ENCODE data around the gene PDE5A. TPM values are rescaled to one million over a fixed set of nuclear protein-coding genes. Genes with fewer than 3 reads are reported as not detected.

PDE5A gene
- total RNA-seq, 1 experiment from 2014 or later: 5.0 TPM

- no peaks in the 10 kb centered on the region for H3K79me2 ChIP-seq (ENCODE audit: insufficient read depth, low read length)
- H4K20me1 ChIP-seq (ENCODE audit: insufficient read depth): no peaks in the 10 kb centered on the region
- ATAC-seq (no peak), DNase-seq (ENCODE audit: low read depth, low spot score) (no peak)
- H3K27me3 ChIP-seq (ENCODE audit: insufficient read depth, low read length): no peaks in the 10 kb centered on the region
- no peaks in the 10 kb centered on the region for H3K9me2 ChIP-seq (ENCODE audit: insufficient read depth)
- H3K9me3 ChIP-seq (ENCODE audit: control insufficient read depth in 1 of 2, insufficient read depth in 1 of 2, low read depth in 1 of 2, low read length in 2 of 2): no peaks in the 10 kb centered on the region
- ChIA-PET RAD21 (ENCODE audit: low non-redundant PET in 1 of 2, low total read pairs in 2 of 2, uncharacterized antibody in 2 of 2, unreplicated experiment in 2 of 2) (no interaction called here), CTCF (no interaction called here), POLR2A (no interaction called here)
- H3K4me1 ChIP-seq (ENCODE audit: control insufficient read depth in 1 of 2, insufficient read depth in 2 of 2, low read length in 2 of 2): no peaks in the 10 kb centered on the region
- intact Hi-C loops (cut with micrococcal nuclease): no loop called here
- H3K36me3 ChIP-seq (ENCODE audit: control insufficient read depth in 1 of 2, insufficient read depth in 2 of 2, low read length in 2 of 2): peaks cover 2 to 6% of the 10 kb centered on the region in 2 experiments; a peak in 2 of 4 replicates
- H3K4me3 ChIP-seq (replicated peaks in 1 of 2; ENCODE audit: low read depth in 1 of 2, low read length in 2 of 2): no peak overlapping the region
- TF ChIP-seq EZH2 (IDR thresholded peaks at IDR 0.05) (no peak), CEBPB (IDR thresholded peaks at IDR 0.05; ENCODE audit: low read depth) (no peak), MAX (IDR thresholded peaks at IDR 0.05) (no peak), ELF1 (IDR thresholded peaks at IDR 0.05; ENCODE audit: borderline replicate concordance, low read depth) (no peak), SRF (IDR thresholded peaks at IDR 0.05; ENCODE audit: low read depth) (no peak), ZFX (IDR thresholded peaks at IDR 0.05) (no peak), CTCF (IDR thresholded peaks at IDR 0.05 in 2 of 3, conservative IDR thresholded peaks at IDR 0.05 in 1 of 3; ENCODE audit: borderline replicate concordance in 1 of 3, insufficient read depth in 1 of 3, low read depth in 2 of 3, low read length in 2 of 3) (no peak), CBX3 (IDR thresholded peaks at IDR 0.05; ENCODE audit: low read depth) (no peak), POLR2AphosphoS5 (IDR thresholded peaks at IDR 0.05; ENCODE audit: low read depth, low read length) (no peak), ATF3 (IDR thresholded peaks at IDR 0.05) (no peak), YY1 (IDR thresholded peaks at IDR 0.05; ENCODE audit: extremely low read depth, insufficient replicate concordance, low read depth, low read length) (no peak), SIN3A (IDR thresholded peaks at IDR 0.05; ENCODE audit: low read depth) (no peak), REST (IDR thresholded peaks at IDR 0.05; ENCODE audit: low read depth) (no peak)
- no peak overlapping the region for H3K4me2 ChIP-seq (ENCODE audit: low read length)
- H3K27ac ChIP-seq (ENCODE audit: low read depth, low read length): no peak overlapping the region
- BruUV-seq (replicated peaks): no TSS peak
- no peak overlapping the region for H3K9ac ChIP-seq (ENCODE audit: low read length)
- no peak overlapping the region for H2AFZ ChIP-seq (ENCODE audit: low read depth, low read length, poor library complexity, severe bottlenecking)
Measured at GRCh38 chr4:119518915-119519410, 109.6 kb downstream of the PDE5A start.
